MM.1S (cell line): Measurements from ENCODE around the gene PRDM11.

Source experiments
- CTCF ChIP-seq: fragments of 300-600 bp; sonication (generic); IDR thresholded peaks from 2 replicates; pipeline ENCODE4 v1.5.1; 2016; ENCODE audit warnings: antibody characterized with exemption, low read length, mixed read lengths
- EZH2 ChIP-seq: fragments of 300-600 bp; sonication (generic); optimal IDR thresholded peaks from 2 replicates; pipeline ENCODE3; 2017; ENCODE audit warnings: low read depth, mild to moderate bottlenecking, antibody characterized with exemption, low read length, mixed read lengths
- EZH2phosphoT487 ChIP-seq: fragments of 300-600 bp; sonication (generic); IDR thresholded peaks from 2 replicates; pipeline ENCODE4 v1.6.1; 2018; ENCODE audit warnings: antibody characterized with exemption, low read length

GRCh38 chr11:45252134-45252856 lies 105.9 kb downstream of the PRDM11 start:
- TF ChIP-seq CTCF (peak; percentile 80), EZH2 (no peak), EZH2phosphoT487 (no peak)
